Peyer's patch (tissue), 4 donors: ENCODE results near the gene CLK2. TPM values are rescaled to one million over a fixed set of nuclear protein-coding genes. Genes with fewer than 3 reads are reported as not detected.

Source experiments
- DNase-seq, 3 donors: peaks; one replicate each; pipeline ENCODE4 v3.0.0-alpha.2; 2017 to 2019
- H3K27ac ChIP-seq, 4 donors: fragments of 200-600 bp; sonication (generic); one replicate each; pipeline ENCODE4 v1.5.1; 2016 to 2019
- H3K27me3 ChIP-seq, 2 donors: fragments of 200-600 bp; sonication (generic); one replicate each; pipeline ENCODE4 v1.5.1; 2019
- H3K36me3 ChIP-seq, 3 donors: fragments of 200-600 bp; sonication (generic); one replicate each; pipeline ENCODE4 v1.5.1; 2016 to 2019
- H3K4me1 ChIP-seq, 4 donors: fragments of 200-600 bp; sonication (generic); one replicate each; pipeline ENCODE4 v1.5.1; 2016 to 2019
- H3K4me3 ChIP-seq, 4 donors: fragments of 200-600 bp; sonication (generic); 1 replicate in 3 of 4; 2 replicates in 1 of 4; pipeline ENCODE4 v1.5.1; 2016 to 2019; ENCODE audit warnings: mild to moderate bottlenecking in 1 of 4
- H3K9me3 ChIP-seq, 4 donors: fragments of 200-600 bp; sonication (generic); one replicate each; pipeline ENCODE4 v1.5.1; 2016 to 2019; ENCODE audit warnings: mild to moderate bottlenecking in 1 of 4
- CTCF ChIP-seq, 6 experiments: fragments of 450-650 bp in 4 of 6; fragments of 200-600 bp in 2 of 6; sonication (generic) in 1 of 6; IDR thresholded peaks; one replicate each; pipeline ENCODE4 v1.5.1; 2017 to 2019; ENCODE audit warnings: antibody characterized with exemption in 6 of 6, mild to moderate bottlenecking in 3 of 6, moderate library complexity in 1 of 6
- POLR2A ChIP-seq, 2 donors: fragments of 450-650 bp; IDR thresholded peaks; one replicate each; pipeline ENCODE4 v1.5.1; 2017; ENCODE audit warnings: antibody characterized with exemption in 2 of 2, mild to moderate bottlenecking in 2 of 2, moderate library complexity in 2 of 2
- total RNA-seq, 4 donors: library from RNA; depleted of rRNA; stranded (reverse); fragments of >200 nt; gene quantifications; one replicate each; pipeline ENCODE4 v1.1.0, GENCODE V29; 2016

Gene CLK2
- total RNA-seq, 4 donors from 2014 or later: 44.7 to 125 (median 98.5) TPM

GRCh38 chr1:155263067-155263466, 10.2 kb downstream of the CLK2 start:
- TF ChIP-seq CTCF (IDR thresholded peaks at IDR 0.05) (no peak), POLR2A (IDR thresholded peaks at IDR 0.05) (no peak)
- H3K4me1 ChIP-seq: peaks cover 4 to 16% (median 10%) of the 10 kb centered on the region in 4 donors
- H3K9me3 ChIP-seq: no peaks in the 10 kb centered on the region
- peak overlapping the region in 1 of 4 donors; percentile 84 for H3K27ac ChIP-seq
- peaks cover 0 to 68% (median 0%) of the 10 kb centered on the region in 3 donors for H3K36me3 ChIP-seq
- DNase-seq: no peak
- no peak overlapping the region for H3K4me3 ChIP-seq
- no peaks in the 10 kb centered on the region for H3K27me3 ChIP-seq

GRCh38 chr1:155261852-155262673, 11.2 kb downstream of the CLK2 start, which contains the start of gene SCAMP3:
Gene SCAMP3, minus strand, starts transcription at chr1:155262360. Its CDS starts 209 bp downstream, at chr1:155262151.
- Histone ChIP-seq H3K36me3 (peaks cover 0 to 66% (median 0%) of the 10 kb centered on the region in 3 donors), H3K27ac (peak within 1 kb of the TSS; percentile 81 to 93 (median 84)), H3K4me1 (peaks cover 4 to 16% (median 10%) of the 10 kb centered on the region in 4 donors), H3K27me3 (no peaks in the 10 kb centered on the region), H3K4me3 (peak within 1 kb of the TSS; percentile 83 to 91 (median 85)), H3K9me3 (no peaks in the 10 kb centered on the region)
- DNase-seq: peak; percentile 94 to 98 (median 96)
- TF ChIP-seq POLR2A (IDR thresholded peaks at IDR 0.05): peak; percentile 59 to 81
- TF ChIP-seq CTCF (IDR thresholded peaks at IDR 0.05): no peak

- no peak for DNase-seq
- H3K4me1 ChIP-seq: peaks cover 4 to 16% (median 10%) of the 10 kb centered on the region in 4 donors
- H3K36me3 ChIP-seq: peaks cover 0 to 61% (median 0%) of the 10 kb centered on the region in 3 donors
- H3K4me3 ChIP-seq: peak overlapping the region; percentile 83 to 91 (median 85)
- peak overlapping the region; percentile 81 to 93 (median 84) for H3K27ac ChIP-seq
- H3K27me3 ChIP-seq: no peaks in the 10 kb centered on the region
- H3K9me3 ChIP-seq: no peaks in the 10 kb centered on the region
- peak in 1 of 6 experiments; percentile 1 for TF ChIP-seq CTCF (IDR thresholded peaks at IDR 0.05)
- TF ChIP-seq POLR2A (IDR thresholded peaks at IDR 0.05): no peak
These were observed 11.8 kb downstream of the CLK2 start for GRCh38 chr1:155261493-155261851.

- peaks cover 6 to 16% (median 11%) of the 10 kb centered on the region in 4 donors for H3K4me1 ChIP-seq
- TF ChIP-seq CTCF (IDR thresholded peaks at IDR 0.05): no peak
- no peak for TF ChIP-seq POLR2A (IDR thresholded peaks at IDR 0.05)
- no peaks in the 10 kb centered on the region for H3K9me3 ChIP-seq
- no peak overlapping the region for H3K4me3 ChIP-seq
- no peak overlapping the region for H3K27ac ChIP-seq
- no peak for DNase-seq
- H3K27me3 ChIP-seq: no peaks in the 10 kb centered on the region
- H3K36me3 ChIP-seq: peaks cover 0 to 49% (median 0%) of the 10 kb centered on the region in 3 donors
These were observed 13.0 kb downstream of the CLK2 start for GRCh38 chr1:155260276-155260675.

- Histone ChIP-seq H3K4me3 (peak overlapping the region; percentile 68 to 93 (median 83)), H3K27me3 (no peaks in the 10 kb centered on the region), H3K36me3 (peaks cover 0 to 24% (median 0%) of the 10 kb centered on the region in 3 donors), H3K9me3 (no peaks in the 10 kb centered on the region), H3K4me1 (peaks cover 7 to 25% (median 15%) of the 10 kb centered on the region in 4 donors), H3K27ac (peak overlapping the region; percentile 81 to 97 (median 89))
- DNase-seq: no peak
- TF ChIP-seq CTCF (IDR thresholded peaks at IDR 0.05): no peak
These were observed 17.0 kb downstream of the CLK2 start for GRCh38 chr1:155256058-155256852.
